ENCODE measurements around the gene IL10RA. TPM values are rescaled to one million over a fixed set of nuclear protein-coding genes. Genes with fewer than 3 reads are reported as not detected.
A peak's percentile ranks its signal among the peaks of the same experiment; 100 is the strongest.
"Not testable (repeated sequence)": the region's sequence is repeated elsewhere in the genome, so short reads cannot be mapped to it uniquely, and the experiment has no call there.

Gene IL10RA
- total and polyA plus RNA-seq, 9 of the 15 experiments (the other 6 are each of a cell fraction or from before 2014, with no cell fraction given): 0.17 to 17.3 (median 2.9) TPM

- TF ChIP-seq SMC3 (conservative IDR thresholded peaks at IDR 0.05; ENCODE audit: insufficient read depth, low read depth, low read length): peak; percentile 91
- TF ChIP-seq CLOCK (CRISPR knock-in tag; IDR thresholded peaks at IDR 0.05; ENCODE audit: borderline replicate concordance): no peak
- peak; percentile 93 for TF ChIP-seq ATF7 (IDR thresholded peaks at IDR 0.05)
- TF ChIP-seq ZKSCAN1 (IDR thresholded peaks at IDR 0.05; ENCODE audit: low read depth, low read length): peak; percentile 19; the same call in 1 of the 2 replicates
These were observed 39.2 kb upstream of the IL10RA start (continued) for GRCh38 chr11:117946842-117947526.

- ATAC-seq; H4K20me1 ChIP-seq (replicated peaks; ENCODE audit: control insufficient read depth, insufficient read depth, low read length); H3K79me2 ChIP-seq (ENCODE audit: control insufficient read depth, insufficient read depth, low read length); H2AFZ ChIP-seq (ENCODE audit: low read depth, low read length); H3K36me3 ChIP-seq (ENCODE audit: control insufficient read depth, insufficient read depth, low read length); H3K9me1 ChIP-seq (ENCODE audit: control insufficient read depth, insufficient read depth, low read length); FAIRE-seq; DNase-seq (ENCODE audit: extremely low read depth in 1 of 4, low spot score in 3 of 4); H3K4me2 ChIP-seq (ENCODE audit: insufficient read depth, low read length); BruUV-seq (replicated peaks); H3K27me3 ChIP-seq (ENCODE audit: control insufficient read depth in 2 of 2, insufficient read depth in 2 of 2, low read length in 2 of 2); H3K9me3 ChIP-seq (replicated peaks; ENCODE audit: control insufficient read depth, insufficient read depth, low read depth, low read length); H3K9ac ChIP-seq (ENCODE audit: insufficient read depth in 1 of 2, low read depth in 2 of 2, low read length in 2 of 2); H3K4me3 ChIP-seq; H3K27ac ChIP-seq (ENCODE audit: extremely low read depth, low read depth, low read length): not testable (repeated sequence)
- peak; percentile 25; the same call in 1 of the 2 replicates for TF ChIP-seq ZNF316 (IDR thresholded peaks at IDR 0.05)
- intact Hi-C loops (cut with micrococcal nuclease) (loop anchor here (1.0 to 10.0 kb wide), 6 partner anchors 35 to 523 kb away; partner anchors contain the start of gene SCN2B), in situ Hi-C loops (cut with MboI) (loop anchor here (5.0 to 10.0 kb wide), 3 partner anchors 103 to 125 kb away; partner anchors contain the start of gene FXYD2)
- WGBS (ENCODE audit: insufficient coverage, low coverage, missing lambda C conversion rate): 49% methylated on average over 10 of the region's 10 CpGs
- ChIA-PET CTCF (ENCODE audit: low intra/inter-chr PET ratio) (interaction anchor here (1.0 to 4.9 kb wide), 4 partner anchors 104 to 129 kb away, joined by 5 to 37 read pairs (median 20); no protein-coding TSS in a partner anchor), POLR2A (interaction anchor here (1.3 kb wide), 1 partner anchor 105 kb away, joined by 7 read pairs; no protein-coding TSS in a partner anchor)
- peaks cover 26 to 47% of the 10 kb centered on the region in 2 experiments for H3K4me1 ChIP-seq (replicated peaks in 1 of 2; ENCODE audit: control insufficient read depth in 2 of 2, insufficient read depth in 2 of 2, low read length in 2 of 2)
These were observed 38.4 kb upstream of the IL10RA start for GRCh38 chr11:117947751-117948150.

- H3K36me3 ChIP-seq (ENCODE audit: control insufficient read depth, insufficient read depth, low read length); BruUV-seq (replicated peaks); H3K79me2 ChIP-seq (ENCODE audit: control insufficient read depth, insufficient read depth, low read length); FAIRE-seq; H3K27ac ChIP-seq (ENCODE audit: extremely low read depth, low read depth, low read length); H3K4me3 ChIP-seq; ATAC-seq; H3K4me2 ChIP-seq (ENCODE audit: insufficient read depth, low read length); H3K9me1 ChIP-seq (ENCODE audit: control insufficient read depth, insufficient read depth, low read length); H4K20me1 ChIP-seq (replicated peaks; ENCODE audit: control insufficient read depth, insufficient read depth, low read length); H2AFZ ChIP-seq (ENCODE audit: low read depth, low read length); H3K9ac ChIP-seq (ENCODE audit: insufficient read depth in 1 of 2, low read depth in 2 of 2, low read length in 2 of 2); DNase-seq (ENCODE audit: extremely low read depth in 1 of 4, low spot score in 3 of 4); H3K9me3 ChIP-seq (replicated peaks; ENCODE audit: control insufficient read depth, insufficient read depth, low read depth, low read length); POLR2A ChIA-PET; H3K27me3 ChIP-seq (ENCODE audit: control insufficient read depth in 2 of 2, insufficient read depth in 2 of 2, low read length in 2 of 2): not testable (repeated sequence)
- intact Hi-C loops (cut with micrococcal nuclease): loop anchor here (5.0 to 10.0 kb wide), 3 partner anchors 36 to 524 kb away; partner anchors contain the start of gene SCN2B
- CTCF ChIA-PET (ENCODE audit: low intra/inter-chr PET ratio): interaction anchor here (4.9 kb wide), 1 partner anchor 130 kb away, joined by 37 read pairs; no protein-coding TSS in a partner anchor
- in situ Hi-C loops (cut with MboI): loop anchor here (5.0 to 10.0 kb wide), 3 partner anchors 104 to 126 kb away; partner anchors contain the start of gene FXYD2
- peaks cover 26 to 54% of the 10 kb centered on the region in 2 experiments for H3K4me1 ChIP-seq (replicated peaks in 1 of 2; ENCODE audit: control insufficient read depth in 2 of 2, insufficient read depth in 2 of 2, low read length in 2 of 2)
- WGBS (ENCODE audit: insufficient coverage, low coverage, missing lambda C conversion rate): 62% methylated on average over 10 of the region's 11 CpGs
These were observed 37.7 kb upstream of the IL10RA start for GRCh38 chr11:117948466-117948865.
